ENCODE results near the gene ZNF792.
"Not testable (repeated sequence)": the region's sequence is repeated elsewhere in the genome, so short reads cannot be mapped to it uniquely, and the experiment has no call there.

The ZNF792 gene

GRCh38 chr19:34970185-34970780 lies 6.3 kb upstream of the ZNF792 start:
- DNase-seq (ENCODE audit: low read depth) = not testable (repeated sequence)

GRCh38 chr19:34969721-34970120 lies 5.7 kb upstream of the ZNF792 start:
- no peak for DNase-seq (ENCODE audit: low read depth)

- DNase-seq (ENCODE audit: low read depth) = no peak
Observed at GRCh38 chr19:34967551-34967950, 3.5 kb upstream of the ZNF792 start.

GRCh38 chr19:34965505-34965904 lies 1.5 kb upstream of the ZNF792 start:
- DNase-seq (ENCODE audit: low read depth) = not testable (repeated sequence)

GRCh38 chr19:34964598-34964997 lies 569 bp upstream of the ZNF792 start:
- DNase-seq (ENCODE audit: low read depth) = no peak

GRCh38 chr19:34962687-34963572 lies 1.1 kb downstream of the ZNF792 start:
- DNase-seq (ENCODE audit: low read depth) = peak; percentile 60

- DNase-seq (ENCODE audit: low read depth) = peak; percentile 64
Observed at GRCh38 chr19:34961775-34962686, 2.0 kb downstream of the ZNF792 start.

GRCh38 chr19:34960940-34961679 lies 2.9 kb downstream of the ZNF792 start:
- peak; percentile 67 for DNase-seq (ENCODE audit: low read depth)

GRCh38 chr19:34960103-34960805 lies 3.8 kb downstream of the ZNF792 start:
- DNase-seq (ENCODE audit: low read depth) = peak; percentile 99

GRCh38 chr19:34959021-34959420 lies 5.0 kb downstream of the ZNF792 start:
- no peak for DNase-seq (ENCODE audit: low read depth)

- DNase-seq (ENCODE audit: low read depth) = no peak
Observed at GRCh38 chr19:34957830-34958751, 5.9 kb downstream of the ZNF792 start.

GRCh38 chr19:34953092-34953491 lies 10.9 kb downstream of the ZNF792 start:
- no peak for DNase-seq (ENCODE audit: low read depth)

- no peak for DNase-seq (ENCODE audit: low read depth)
Observed at GRCh38 chr19:34943861-34944573, 20.0 kb downstream of the ZNF792 start.

GRCh38 chr19:34938886-34939285 lies 25.1 kb downstream of the ZNF792 start:
- DNase-seq (ENCODE audit: low read depth) = no peak

GRCh38 chr19:34936184-34936583 lies 27.8 kb downstream of the ZNF792 start:
- no peak for DNase-seq (ENCODE audit: low read depth)

- no peak for DNase-seq (ENCODE audit: low read depth)
Observed at GRCh38 chr19:34932494-34932893, 31.5 kb downstream of the ZNF792 start.

- DNase-seq (ENCODE audit: low read depth) = peak; percentile 89
Observed at GRCh38 chr19:34926685-34927375, 37.2 kb downstream of the ZNF792 start, which contains the start of gene ZNF30. ZNF30 (plus strand) TSS chr19:34926903; CDS start chr19:34929948, 3,045 bp downstream.

- no peak for DNase-seq (ENCODE audit: low read depth)
Observed at GRCh38 chr19:34926361-34926684, 37.7 kb downstream of the ZNF792 start.
